Fibroblast of villous mesenchyme (primary cell): Measurements from ENCODE around the gene DUOX2. TPM values are rescaled to one million over a fixed set of nuclear protein-coding genes. Genes with fewer than 3 reads are reported as not detected.

Experiments used
- DNase-seq: peaks from one replicate; pipeline ENCODE4 v3.0.0-alpha.2; 2010; ENCODE audit warnings: low read depth
- H3K4me3 ChIP-seq: 2 replicates; pipeline ENCODE4 v1.5.1; 2011; ENCODE audit warnings: low read depth, mild to moderate bottlenecking, low read length
- CTCF ChIP-seq: IDR thresholded peaks from 2 replicates; pipeline ENCODE4 v1.5.1; 2012; ENCODE audit warnings: low read depth, mild to moderate bottlenecking, low read length; ENCODE audit not compliant: insufficient read depth
- total RNA-seq: library from RNA; depleted of rRNA; stranded (reverse); fragments of >200 nt; gene quantifications from 2 replicates; pipeline ENCODE4 v1.2.3, GENCODE V29; 2012

The DUOX2 gene
- total RNA-seq, 1 donor, result not detected

- TF ChIP-seq CTCF, result no peak
- H3K4me3 ChIP-seq, result no peak overlapping the region
- no peak for DNase-seq
These were observed 41.8 kb upstream of the DUOX2 start for GRCh38 chr15:45155739-45156138.

GRCh38 chr15:45151998-45152828 lies 38.2 kb upstream of the DUOX2 start:
- no peak for TF ChIP-seq CTCF

GRCh38 chr15:45150997-45151396 lies 37.0 kb upstream of the DUOX2 start:
- TF ChIP-seq CTCF, result no peak
- no peak for DNase-seq
- no peak overlapping the region for H3K4me3 ChIP-seq

More at GRCh38 chr15:45151998-45152828, 38.2 kb upstream of the DUOX2 start:
- DNase-seq, result no peak
- H3K4me3 ChIP-seq, result no peak overlapping the region

- no peak for DNase-seq
- no peak overlapping the region for H3K4me3 ChIP-seq
- no peak for TF ChIP-seq CTCF
These were observed 36.5 kb upstream of the DUOX2 start for GRCh38 chr15:45150481-45150880.

- TF ChIP-seq CTCF, result no peak
- DNase-seq, result no peak
- no peak overlapping the region for H3K4me3 ChIP-seq
These were observed 35.1 kb upstream of the DUOX2 start for GRCh38 chr15:45149060-45149459.

- DNase-seq, result no peak
- H3K4me3 ChIP-seq, result no peak overlapping the region
- TF ChIP-seq CTCF, result no peak
These were observed 34.4 kb upstream of the DUOX2 start for GRCh38 chr15:45148076-45149059.
